Measurements from ENCODE around the gene DUSP22. TPM values are rescaled to one million over a fixed set of nuclear protein-coding genes. Genes with fewer than 3 reads are reported as not detected.

DUSP22 gene
- total and polyA plus RNA-seq, 9 of the 15 experiments (the other 6 are each of a cell fraction or from before 2014, with no cell fraction given), result 9.3 to 19.4 (median 11.8) TPM

- H3K4me3 ChIP-seq, result no peak overlapping the region
- H3K9ac ChIP-seq (ENCODE audit: insufficient read depth in 1 of 2, low read depth in 2 of 2, low read length in 2 of 2), result no peak overlapping the region
- H4K20me1 ChIP-seq (replicated peaks; ENCODE audit: control insufficient read depth, insufficient read depth, low read length), result peaks cover 14% of the 10 kb centered on the region
- DNase-seq (ENCODE audit: extremely low read depth in 1 of 4, low spot score in 3 of 4), result no peak
- no peaks in the 10 kb centered on the region for H3K36me3 ChIP-seq (ENCODE audit: control insufficient read depth, insufficient read depth, low read length)
- H3K27me3 ChIP-seq (ENCODE audit: control insufficient read depth in 2 of 2, insufficient read depth in 2 of 2, low read length in 2 of 2), result peaks cover 0 to 21% of the 10 kb centered on the region in 2 experiments; a peak in 3 of 5 replicates
- ATAC-seq, result no peak
- intact Hi-C loops (cut with micrococcal nuclease), result no loop called here
- in situ Hi-C loops (cut with MboI), result no loop called here
- no peak for FAIRE-seq
- CTCF ChIA-PET (ENCODE audit: low intra/inter-chr PET ratio), result no interaction called here
- no TSS peak for BruUV-seq (replicated peaks)
- H3K79me2 ChIP-seq (ENCODE audit: control insufficient read depth, insufficient read depth, low read length), result no peaks in the 10 kb centered on the region
- H2AFZ ChIP-seq (ENCODE audit: low read depth, low read length), result no peak overlapping the region
- no peaks in the 10 kb centered on the region for H3K9me3 ChIP-seq (replicated peaks; ENCODE audit: control insufficient read depth, insufficient read depth, low read depth, low read length)
- H3K27ac ChIP-seq (ENCODE audit: extremely low read depth, low read depth, low read length), result no peak overlapping the region
- no peak overlapping the region for H3K4me2 ChIP-seq (ENCODE audit: insufficient read depth, low read length)
- TF ChIP-seq GATAD2B (IDR thresholded peaks at IDR 0.05; ENCODE audit: borderline replicate concordance) (no peak), ZNF717 (CRISPR knock-in tag; IDR thresholded peaks at IDR 0.05) (no peak), ATF6 (CRISPR knock-in tag; IDR thresholded peaks at IDR 0.05) (no peak), ELF2 (CRISPR knock-in tag; IDR thresholded peaks at IDR 0.05) (no peak), ZNF384 (IDR thresholded peaks at IDR 0.05; ENCODE audit: low read depth, low read length) (no peak)
- peaks cover 0 to 8% of the 10 kb centered on the region in 2 experiments; a peak in 2 of 5 replicates for H3K4me1 ChIP-seq (replicated peaks in 1 of 2; ENCODE audit: control insufficient read depth in 2 of 2, insufficient read depth in 2 of 2, low read length in 2 of 2)
- 22% methylated on average over 13 of the region's 13 CpGs for WGBS (ENCODE audit: insufficient coverage, low coverage, missing lambda C conversion rate)
- no peaks in the 10 kb centered on the region for H3K9me1 ChIP-seq (ENCODE audit: control insufficient read depth, insufficient read depth, low read length)
- POLR2A ChIA-PET, result interaction anchor here (0.6 to 3.9 kb wide), 4 partner anchors 8 to 140 kb away, joined by 3 to 15 read pairs (median 8); no protein-coding TSS in a partner anchor
Observed at GRCh38 chr6:333379-334002, 41.2 kb downstream of the DUSP22 start.
